ENCODE data around the gene CWC27. TPM values are rescaled to one million over a fixed set of nuclear protein-coding genes. Genes with fewer than 3 reads are reported as not detected.

CWC27 gene
- total RNA-seq, 2 experiments from 2014 or later = 20.5 to 23.5 TPM

GRCh38 chr5:64765804-64766504 lies 2.8 kb upstream of the CWC27 start:
- ChIA-PET CTCF (interaction anchor here (0.7 to 1.5 kb wide), 2 partner anchors 19 to 718 kb away, joined by 3 read pairs; no protein-coding TSS in a partner anchor), POLR2A (no interaction called here)
- peak; percentile 28 for DNase-seq
- no peaks in the 10 kb centered on the region for H3K27me3 Mint-ChIP-seq
- H3K9me3 Mint-ChIP-seq = no peaks in the 10 kb centered on the region
- H3K4me3 Mint-ChIP-seq = peak overlapping the region; percentile 35
- H3K27ac Mint-ChIP-seq = peak overlapping the region; percentile 72
- H3K4me1 Mint-ChIP-seq = peaks cover 41% of the 10 kb centered on the region
- H3K36me3 Mint-ChIP-seq (ENCODE audit: low read depth) = peaks cover 21% of the 10 kb centered on the region

- Mint-ChIP-seq H3K27me3 (no peaks in the 10 kb centered on the region), H3K36me3 (ENCODE audit: low read depth) (peaks cover 18% of the 10 kb centered on the region), H3K4me3 (peak overlapping the region; percentile 95), H3K27ac (no peak overlapping the region), H3K4me1 (peaks cover 43% of the 10 kb centered on the region), H3K9me3 (no peaks in the 10 kb centered on the region)
- CTCF ChIA-PET = interaction anchor here (0.7 to 1.6 kb wide), 3 partner anchors 16 to 717 kb away, joined by 3 to 7 read pairs (median 5); no protein-coding TSS in a partner anchor
- POLR2A ChIA-PET = interaction anchor here (1.1 to 3.7 kb wide), 3 partner anchors 9 to 796 kb away, joined by 4 to 16 read pairs (median 5); partner anchors contain the start of genes CENPK and PPWD1
- DNase-seq = no peak
Measured at GRCh38 chr5:64766941-64767340, 1.8 kb upstream of the CWC27 start.

DNA sequence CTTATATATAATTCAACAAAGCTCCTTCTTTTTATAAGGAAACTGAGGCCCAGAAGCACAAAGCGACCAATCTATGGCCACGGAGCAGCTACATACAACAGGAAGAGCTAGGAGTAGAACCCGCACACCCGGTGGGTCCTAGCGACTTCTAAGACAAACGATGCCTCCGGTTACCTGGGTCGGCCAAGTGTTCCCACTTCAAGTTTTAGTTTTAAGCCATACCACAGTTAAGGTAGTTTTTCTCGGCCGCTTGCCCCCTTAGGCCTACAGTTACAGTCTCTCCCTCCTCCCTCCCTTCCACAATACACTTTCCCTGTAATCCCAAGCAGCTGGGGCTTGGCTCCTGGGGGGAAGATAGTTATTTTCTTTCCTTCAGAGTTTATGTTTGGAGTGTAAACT lies 772 bp upstream of the CWC27 start:
- Mint-ChIP-seq H3K4me1 (peaks cover 44% of the 10 kb centered on the region), H3K9me3 (no peaks in the 10 kb centered on the region)
- CTCF ChIA-PET = interaction anchor here (1.1 to 1.8 kb wide), 3 partner anchors 15 to 132 kb away, joined by 3 to 7 read pairs (median 5); no protein-coding TSS in a partner anchor

GRCh38 chr5:64769855-64770254 lies 1.1 kb downstream of the CWC27 start:
- peak overlapping the region; percentile 91 for H3K27ac Mint-ChIP-seq
- POLR2A ChIA-PET = interaction anchor here (2.7 to 3.7 kb wide), 3 partner anchors 12 to 793 kb away, joined by 15 to 16 read pairs (median 16); partner anchors contain the start of genes ADAMTS6, CENPK and PPWD1

More for the DNA sequence above, 772 bp upstream of the CWC27 start:
- H3K27me3 Mint-ChIP-seq = no peaks in the 10 kb centered on the region
- H3K36me3 Mint-ChIP-seq (ENCODE audit: low read depth) = peaks cover 18% of the 10 kb centered on the region
- peak overlapping the region; percentile 95 for H3K4me3 Mint-ChIP-seq
- peak; percentile 25 for DNase-seq
- peak overlapping the region; percentile 91 for H3K27ac Mint-ChIP-seq
- POLR2A ChIA-PET = interaction anchor here (0.8 to 3.7 kb wide), 13 partner anchors 8 to 797 kb away, joined by 3 to 16 read pairs (median 4); partner anchors contain the start of genes ADAMTS6, CENPK and PPWD1

DNA sequence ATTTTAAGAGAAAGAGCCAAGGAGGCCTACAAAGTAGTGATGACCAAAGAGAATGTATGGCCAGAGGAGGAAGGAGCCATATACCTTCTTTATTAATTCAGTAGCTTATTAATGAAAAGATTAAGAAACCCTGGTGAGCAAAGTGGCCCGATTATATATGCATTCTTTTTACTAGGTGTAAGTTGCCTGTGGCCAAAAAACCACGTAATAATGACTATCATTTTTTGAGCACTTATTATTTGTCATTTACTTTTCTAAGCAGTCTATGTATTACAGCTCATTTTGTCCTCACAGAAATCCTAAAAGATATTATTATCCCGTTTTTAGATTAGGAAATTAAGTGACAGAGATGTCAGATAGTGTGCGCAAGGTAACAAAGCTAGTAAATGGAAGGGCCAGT lies 3.0 kb downstream of the CWC27 start:
- CTCF ChIA-PET = no interaction called here
- POLR2A ChIA-PET = interaction anchor here (0.7 kb wide), 1 partner anchor 263 kb away, joined by 3 read pairs; no protein-coding TSS in a partner anchor
- H3K27me3 Mint-ChIP-seq = no peaks in the 10 kb centered on the region
- no peak overlapping the region for H3K27ac Mint-ChIP-seq
- peaks cover 34% of the 10 kb centered on the region for H3K4me1 Mint-ChIP-seq
- peaks cover 20% of the 10 kb centered on the region for H3K36me3 Mint-ChIP-seq (ENCODE audit: low read depth)
- DNase-seq = no peak
- H3K4me3 Mint-ChIP-seq = no peak overlapping the region
- no peaks in the 10 kb centered on the region for H3K9me3 Mint-ChIP-seq

More at GRCh38 chr5:64769855-64770254, 1.1 kb downstream of the CWC27 start:
- Mint-ChIP-seq H3K4me1 (peaks cover 48% of the 10 kb centered on the region), H3K9me3 (no peaks in the 10 kb centered on the region), H3K36me3 (ENCODE audit: low read depth) (peaks cover 12% of the 10 kb centered on the region), H3K27me3 (no peaks in the 10 kb centered on the region), H3K4me3 (peak overlapping the region; percentile 95)
- DNase-seq = no peak
- CTCF ChIA-PET = interaction anchor here (1.0 kb wide), 1 partner anchor 15 kb away, joined by 3 read pairs; no protein-coding TSS in a partner anchor

DNA sequence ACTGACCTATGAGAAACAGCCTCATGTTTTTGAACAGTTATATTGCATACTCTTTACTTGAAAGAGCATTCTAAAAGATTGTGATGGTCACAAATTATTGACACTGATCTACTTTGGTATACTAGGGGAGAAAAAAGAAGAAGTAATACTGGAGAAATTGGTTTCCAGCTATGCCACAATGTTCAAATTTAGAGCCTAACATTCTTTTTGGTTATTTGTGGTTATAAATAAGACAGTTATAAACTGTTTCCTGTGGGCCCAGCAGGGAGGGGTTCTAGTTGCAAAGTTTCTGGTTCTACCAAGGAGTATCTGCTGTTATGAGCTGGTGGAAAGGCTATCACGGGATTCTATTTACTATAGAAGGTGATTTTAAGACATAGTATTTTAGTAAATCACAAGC lies 4.8 kb downstream of the CWC27 start:
- Mint-ChIP-seq H3K27me3 (no peaks in the 10 kb centered on the region), H3K4me3 (no peak overlapping the region), H3K9me3 (no peaks in the 10 kb centered on the region), H3K36me3 (ENCODE audit: low read depth) (peaks cover 14% of the 10 kb centered on the region), H3K27ac (no peak overlapping the region), H3K4me1 (peaks cover 24% of the 10 kb centered on the region)
- no peak for DNase-seq
- ChIA-PET CTCF (interaction anchor here (1.5 kb wide), 1 partner anchor 11 kb away, joined by 5 read pairs; no protein-coding TSS in a partner anchor), POLR2A (no interaction called here)

DNA sequence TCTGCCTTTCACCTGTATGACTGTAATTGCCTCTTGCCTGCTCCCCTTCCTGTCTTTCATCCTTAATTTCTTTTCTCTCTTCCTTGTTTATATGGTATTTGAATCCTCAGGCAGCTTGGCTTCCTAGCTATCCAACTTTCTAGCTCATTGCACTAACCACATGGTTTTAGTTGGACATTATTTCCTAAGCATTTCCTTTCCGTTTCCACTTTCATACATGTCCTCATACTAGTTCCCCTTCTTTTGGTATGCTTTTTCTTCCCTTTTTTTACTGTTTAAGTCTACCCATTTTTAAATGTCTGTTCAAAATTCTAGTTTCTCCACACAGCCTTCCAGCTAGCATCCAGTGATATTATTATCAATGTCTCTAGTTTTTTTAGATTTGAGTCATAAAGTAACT lies 6.6 kb downstream of the CWC27 start:
- H3K27me3 Mint-ChIP-seq = no peaks in the 10 kb centered on the region
- H3K36me3 Mint-ChIP-seq (ENCODE audit: low read depth) = peaks cover 21% of the 10 kb centered on the region
- H3K9me3 Mint-ChIP-seq = no peaks in the 10 kb centered on the region
- CTCF ChIA-PET = interaction anchor here (1.0 to 1.5 kb wide), 2 partner anchors 9 to 140 kb away, joined by 3 to 5 read pairs; no protein-coding TSS in a partner anchor
- H3K4me1 Mint-ChIP-seq = peaks cover 13% of the 10 kb centered on the region
- no peak overlapping the region for H3K27ac Mint-ChIP-seq
- H3K4me3 Mint-ChIP-seq = no peak overlapping the region
- POLR2A ChIA-PET = interaction anchor here (0.8 to 1.0 kb wide), 2 partner anchors 8 to 705 kb away, joined by 3 to 4 read pairs; no protein-coding TSS in a partner anchor
- DNase-seq = no peak

DNA sequence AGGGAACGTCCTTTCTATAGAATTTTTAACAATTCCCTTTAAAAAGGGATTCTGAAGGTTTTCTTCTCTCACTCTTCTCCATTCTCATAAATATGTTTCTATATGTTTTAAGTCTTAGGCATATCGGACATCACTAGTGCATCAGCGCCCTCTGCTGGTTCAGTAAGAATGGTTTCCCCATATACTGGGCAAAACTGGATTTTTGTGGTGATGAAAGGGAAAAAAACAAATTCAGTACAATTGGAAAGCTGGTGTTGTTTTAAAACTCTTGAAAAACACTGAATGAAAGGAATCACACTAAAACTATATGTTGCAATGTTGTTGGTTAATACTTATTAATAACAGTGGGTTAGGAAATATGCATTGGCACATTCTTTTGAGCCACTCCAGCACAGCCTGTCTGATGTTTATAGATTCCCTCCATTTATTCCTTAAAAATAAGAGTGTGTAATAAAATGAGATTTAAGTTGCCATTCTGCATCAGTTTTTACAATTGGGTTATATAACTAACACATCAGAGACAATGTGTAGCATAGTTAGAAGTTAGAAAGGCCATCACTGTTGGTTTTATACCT lies 15.8 kb downstream of the CWC27 start:
- ChIA-PET POLR2A (interaction anchor here (1.6 kb wide), 1 partner anchor 16 kb away, joined by 4 read pairs; the partner anchor contains the start of gene CWC27), CTCF (interaction anchor here (0.6 to 3.4 kb wide), 15 partner anchors 9 to 720 kb away, joined by 3 to 31 read pairs (median 3); partner anchors contain the start of gene ADAMTS6)
- Mint-ChIP-seq H3K4me3 (no peak overlapping the region), H3K27me3 (no peaks in the 10 kb centered on the region), H3K36me3 (ENCODE audit: low read depth) (peaks cover 9% of the 10 kb centered on the region), H3K4me1 (peaks cover 3% of the 10 kb centered on the region), H3K9me3 (no peaks in the 10 kb centered on the region), H3K27ac (no peak overlapping the region)
- DNase-seq = peak; percentile 74

DNA sequence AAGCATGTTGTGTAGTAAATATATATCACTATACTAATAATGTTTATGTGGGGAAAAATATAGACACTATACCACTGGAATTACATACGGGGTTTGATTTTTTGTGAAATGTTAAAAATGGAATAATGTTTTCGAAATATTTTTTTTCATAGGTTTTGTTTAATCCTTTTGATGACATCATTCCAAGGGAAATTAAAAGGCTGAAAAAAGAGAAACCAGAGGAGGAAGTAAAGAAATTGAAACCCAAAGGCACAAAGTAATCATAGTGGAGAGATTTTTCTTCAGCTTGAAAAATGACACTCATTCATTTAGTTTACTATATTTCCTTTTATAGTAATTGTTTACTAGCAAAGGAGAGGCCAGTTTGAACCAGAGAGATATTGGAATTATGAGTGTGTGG lies 17.6 kb downstream of the CWC27 start:
- Mint-ChIP-seq H3K4me1 (peaks cover 13% of the 10 kb centered on the region), H3K27me3 (no peaks in the 10 kb centered on the region), H3K36me3 (ENCODE audit: low read depth) (peaks cover 6% of the 10 kb centered on the region), H3K27ac (no peak overlapping the region), H3K9me3 (no peaks in the 10 kb centered on the region), H3K4me3 (no peak overlapping the region)
- CTCF ChIA-PET = interaction anchor here (1.0 to 1.3 kb wide), 2 partner anchors 8 to 151 kb away, joined by 4 to 6 read pairs; no protein-coding TSS in a partner anchor
- DNase-seq = no peak
- POLR2A ChIA-PET = no interaction called here

- H3K9me3 Mint-ChIP-seq = no peaks in the 10 kb centered on the region
- ChIA-PET POLR2A (interaction anchor here (1.4 kb wide), 1 partner anchor 20 kb away, joined by 3 read pairs; the partner anchor contains the start of genes CWC27 and SREK1IP1), CTCF (no interaction called here)
- no peaks in the 10 kb centered on the region for H3K27me3 Mint-ChIP-seq
- DNase-seq = no peak
- no peak overlapping the region for H3K27ac Mint-ChIP-seq
- peaks cover 13% of the 10 kb centered on the region for H3K36me3 Mint-ChIP-seq (ENCODE audit: low read depth)
- no peak overlapping the region for H3K4me3 Mint-ChIP-seq
- peaks cover 13% of the 10 kb centered on the region for H3K4me1 Mint-ChIP-seq
Measured at GRCh38 chr5:64788156-64788555, 19.4 kb downstream of the CWC27 start.

- ChIA-PET POLR2A (no interaction called here), CTCF (interaction anchor here (0.6 kb wide), 1 partner anchor 50 kb away, joined by 3 read pairs; no protein-coding TSS in a partner anchor)
- Mint-ChIP-seq H3K27me3 (no peaks in the 10 kb centered on the region), H3K4me1 (peaks cover 13% of the 10 kb centered on the region), H3K36me3 (ENCODE audit: low read depth) (peaks cover 13% of the 10 kb centered on the region), H3K9me3 (no peaks in the 10 kb centered on the region), H3K27ac (no peak overlapping the region), H3K4me3 (no peak overlapping the region)
- DNase-seq = no peak
Measured at GRCh38 chr5:64789457-64789856, 20.7 kb downstream of the CWC27 start.

GRCh38 chr5:64790210-64790609 lies 21.5 kb downstream of the CWC27 start:
- Mint-ChIP-seq H3K4me1 (peaks cover 13% of the 10 kb centered on the region), H3K27ac (no peak overlapping the region), H3K4me3 (no peak overlapping the region), H3K36me3 (ENCODE audit: low read depth) (peaks cover 13% of the 10 kb centered on the region), H3K9me3 (no peaks in the 10 kb centered on the region), H3K27me3 (no peaks in the 10 kb centered on the region)
- DNase-seq = no peak
- ChIA-PET CTCF (no interaction called here), POLR2A (no interaction called here)

DNA sequence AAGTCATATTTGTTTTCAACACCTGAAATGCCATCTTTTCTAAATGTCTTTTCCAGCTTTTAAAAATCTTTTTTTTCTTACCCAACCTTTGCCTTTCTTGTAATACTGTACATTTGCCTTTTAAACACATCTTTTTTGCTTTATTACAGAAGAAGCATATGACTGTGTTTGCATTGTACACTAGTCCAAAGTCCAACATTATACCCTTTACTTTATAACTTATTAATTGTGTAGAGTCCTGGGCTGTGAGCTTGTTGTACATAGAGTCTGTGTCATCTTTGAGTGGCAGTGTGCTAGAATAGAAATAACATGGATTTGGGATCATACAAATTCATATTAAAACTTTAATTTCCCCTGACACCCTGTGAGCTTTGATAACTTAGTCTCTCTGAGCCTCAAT lies 23.7 kb downstream of the CWC27 start:
- Mint-ChIP-seq H3K4me1 (peaks cover 13% of the 10 kb centered on the region), H3K9me3 (no peaks in the 10 kb centered on the region), H3K27me3 (no peaks in the 10 kb centered on the region), H3K4me3 (no peak overlapping the region), H3K27ac (no peak overlapping the region), H3K36me3 (ENCODE audit: low read depth) (peaks cover 9% of the 10 kb centered on the region)
- CTCF ChIA-PET = no interaction called here
- DNase-seq = no peak
- POLR2A ChIA-PET = no interaction called here

Measured in activated CD4-positive, alpha-beta memory T cell treated with anti-CD3 and anti-CD28 coated beads, Interleukin-2, amount 10 ng/mL, durations not matched to agents 7 days and 5 days (primary cell).